ENCODE measurements around the gene NRK.
A peak's percentile ranks its signal among the peaks of the same experiment; 100 is the strongest.
"Not testable (repeated sequence)": the region's sequence is repeated elsewhere in the genome, so short reads cannot be mapped to it uniquely, and the experiment has no call there.

NRK gene

DNA sequence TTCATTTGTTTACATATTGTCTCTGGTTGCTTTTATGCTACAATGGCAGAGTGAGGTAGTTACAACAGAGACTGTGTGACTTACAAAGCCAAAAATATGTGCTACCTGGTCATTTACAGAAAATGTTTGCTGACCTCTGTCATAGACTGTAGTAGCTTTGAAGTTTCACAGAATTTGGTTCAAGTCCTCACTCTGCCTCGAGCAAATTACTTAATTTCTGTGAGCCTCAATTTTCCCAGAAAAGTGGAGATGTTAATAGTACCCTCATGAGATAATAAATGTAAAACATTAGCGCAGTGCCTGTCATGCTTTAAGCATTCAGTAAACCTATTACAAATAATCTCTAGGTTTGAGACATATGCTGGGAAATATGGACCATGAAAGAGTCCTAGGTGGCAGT, 18.4 kb upstream of the NRK start:
- no peak overlapping the region for H4K8ac ChIP-seq (ENCODE audit: low read depth, low read length)
- H3K79me1 ChIP-seq (ENCODE audit: low read length), result no peaks in the 10 kb centered on the region
- no peak overlapping the region for H3K4ac ChIP-seq (ENCODE audit: low read depth, low read length)
- H3K18ac ChIP-seq (ENCODE audit: low read length), result no peak overlapping the region
- no peak overlapping the region for H3K56ac ChIP-seq (ENCODE audit: low read length)
- no peak overlapping the region for H2BK5ac ChIP-seq (ENCODE audit: low read length)
- H3K79me2 ChIP-seq (ENCODE audit: control insufficient read depth, insufficient read depth, low read length), result no peaks in the 10 kb centered on the region
- no peak overlapping the region for H2BK15ac ChIP-seq (replicated peaks; ENCODE audit: low read depth)
- no peak overlapping the region for H2AK5ac ChIP-seq (ENCODE audit: low read length)
- H4K5ac ChIP-seq (ENCODE audit: low read length), result no peak overlapping the region
- no peak overlapping the region for H3K9ac ChIP-seq (ENCODE audit: low read length)
- H3K4me2 ChIP-seq (ENCODE audit: low read length), result no peak overlapping the region
- no peaks in the 10 kb centered on the region for H3K27me3 ChIP-seq (ENCODE audit: insufficient read depth, low read length, poor library complexity)
- H3K36me3 ChIP-seq (ENCODE audit: control insufficient read depth, insufficient read depth, low read length), result no peaks in the 10 kb centered on the region
- no peak overlapping the region for H3K27ac ChIP-seq (ENCODE audit: low read depth, low read length)
- no peak for DNase-seq
- H3K23ac ChIP-seq (ENCODE audit: low read length), result no peak overlapping the region
- H2BK120ac ChIP-seq (ENCODE audit: low read depth, low read length), result no peak overlapping the region
- no peak overlapping the region for H3K4me3 ChIP-seq (ENCODE audit: low read length)
- H3K4me1 ChIP-seq (ENCODE audit: control insufficient read depth, low read depth, low read length), result no peaks in the 10 kb centered on the region
- WGBS (ENCODE audit: extremely low coverage, insufficient coverage, low lambda C conversion rate), result no CpG with 5 or more reads among the region's 2 CpGs

- not testable (repeated sequence) for H3K4me3 ChIP-seq (ENCODE audit: low read length); H3K18ac ChIP-seq (ENCODE audit: low read length); H3K9ac ChIP-seq (ENCODE audit: low read length); H3K79me1 ChIP-seq (ENCODE audit: low read length); H3K27me3 ChIP-seq (ENCODE audit: insufficient read depth, low read length, poor library complexity); H3K36me3 ChIP-seq (ENCODE audit: control insufficient read depth, insufficient read depth, low read length); H3K4me2 ChIP-seq (ENCODE audit: low read length); H3K79me2 ChIP-seq (ENCODE audit: control insufficient read depth, insufficient read depth, low read length); DNase-seq; H3K56ac ChIP-seq (ENCODE audit: low read length); H2BK15ac ChIP-seq (replicated peaks; ENCODE audit: low read depth); H2BK5ac ChIP-seq (ENCODE audit: low read length); H2AK5ac ChIP-seq (ENCODE audit: low read length); H3K23ac ChIP-seq (ENCODE audit: low read length); H4K5ac ChIP-seq (ENCODE audit: low read length); H2BK120ac ChIP-seq (ENCODE audit: low read depth, low read length); H3K27ac ChIP-seq (ENCODE audit: low read depth, low read length); H4K8ac ChIP-seq (ENCODE audit: low read depth, low read length); H3K4ac ChIP-seq (ENCODE audit: low read depth, low read length); H3K4me1 ChIP-seq (ENCODE audit: control insufficient read depth, low read depth, low read length)
These were observed 16.7 kb upstream of the NRK start for GRCh38 chrX:105805655-105806054.

DNA sequence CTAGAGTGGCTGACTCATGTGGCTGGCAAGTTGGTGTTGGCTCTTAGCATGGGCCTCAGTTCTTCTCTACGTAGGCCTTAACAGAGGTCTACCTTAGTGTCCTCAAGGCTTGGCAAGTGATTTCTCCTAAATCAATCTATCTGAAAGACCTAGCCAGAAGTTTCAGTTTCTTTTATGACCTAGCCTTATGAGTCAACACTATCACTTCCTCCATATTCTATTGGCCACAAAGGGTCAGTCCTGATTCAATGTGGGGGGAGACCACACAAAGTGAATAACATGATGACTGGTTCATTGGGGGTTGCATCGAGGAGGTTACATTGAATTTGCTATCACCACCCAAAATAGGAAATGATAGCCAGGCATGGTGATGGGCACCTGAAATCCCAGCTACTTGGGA, 5.8 kb upstream of the NRK start:
- WGBS (ENCODE audit: extremely low coverage, insufficient coverage, low lambda C conversion rate), result no CpG with 5 or more reads among the region's 2 CpGs
- Histone ChIP-seq H3K23ac (ENCODE audit: low read length) (no peak overlapping the region), H3K9ac (ENCODE audit: low read length) (no peak overlapping the region), H3K4ac (ENCODE audit: low read depth, low read length) (no peak overlapping the region), H3K56ac (ENCODE audit: low read length) (no peak overlapping the region), H4K5ac (ENCODE audit: low read length) (no peak overlapping the region), H3K4me1 (ENCODE audit: control insufficient read depth, low read depth, low read length) (no peaks in the 10 kb centered on the region), H3K36me3 (ENCODE audit: control insufficient read depth, insufficient read depth, low read length) (no peaks in the 10 kb centered on the region), H3K79me2 (ENCODE audit: control insufficient read depth, insufficient read depth, low read length) (no peaks in the 10 kb centered on the region), H3K27me3 (ENCODE audit: insufficient read depth, low read length, poor library complexity) (no peaks in the 10 kb centered on the region), H2BK120ac (ENCODE audit: low read depth, low read length) (no peak overlapping the region), H2BK5ac (ENCODE audit: low read length) (no peak overlapping the region), H3K4me2 (ENCODE audit: low read length) (no peak overlapping the region), H3K18ac (ENCODE audit: low read length) (no peak overlapping the region), H3K27ac (ENCODE audit: low read depth, low read length) (no peak overlapping the region), H2BK15ac (replicated peaks; ENCODE audit: low read depth) (no peak overlapping the region), H4K8ac (ENCODE audit: low read depth, low read length) (no peak overlapping the region), H2AK5ac (ENCODE audit: low read length) (no peak overlapping the region), H3K79me1 (ENCODE audit: low read length) (no peaks in the 10 kb centered on the region), H3K4me3 (ENCODE audit: low read length) (no peak overlapping the region)
- DNase-seq, result no peak

GRCh38 chrX:105820247-105820646, 2.1 kb upstream of the NRK start:
- Histone ChIP-seq H3K79me2 (ENCODE audit: control insufficient read depth, insufficient read depth, low read length) (no peaks in the 10 kb centered on the region), H3K79me1 (ENCODE audit: low read length) (no peaks in the 10 kb centered on the region), H3K4me1 (ENCODE audit: control insufficient read depth, low read depth, low read length) (no peaks in the 10 kb centered on the region), H4K8ac (ENCODE audit: low read depth, low read length) (no peak overlapping the region), H3K36me3 (ENCODE audit: control insufficient read depth, insufficient read depth, low read length) (no peaks in the 10 kb centered on the region), H3K4ac (ENCODE audit: low read depth, low read length) (no peak overlapping the region), H3K9ac (ENCODE audit: low read length) (no peak overlapping the region), H3K18ac (ENCODE audit: low read length) (no peak overlapping the region), H2BK5ac (ENCODE audit: low read length) (no peak overlapping the region), H3K27ac (ENCODE audit: low read depth, low read length) (no peak overlapping the region), H3K4me3 (ENCODE audit: low read length) (no peak overlapping the region), H3K23ac (ENCODE audit: low read length) (no peak overlapping the region), H2AK5ac (ENCODE audit: low read length) (no peak overlapping the region), H3K4me2 (ENCODE audit: low read length) (no peak overlapping the region), H4K5ac (ENCODE audit: low read length) (no peak overlapping the region), H2BK120ac (ENCODE audit: low read depth, low read length) (no peak overlapping the region), H3K56ac (ENCODE audit: low read length) (no peak overlapping the region), H3K27me3 (ENCODE audit: insufficient read depth, low read length, poor library complexity) (no peaks in the 10 kb centered on the region), H2BK15ac (replicated peaks; ENCODE audit: low read depth) (no peak overlapping the region)
- no CpG with 5 or more reads among the region's 7 CpGs for WGBS (ENCODE audit: extremely low coverage, insufficient coverage, low lambda C conversion rate)
- peak; percentile 33 for DNase-seq

DNA sequence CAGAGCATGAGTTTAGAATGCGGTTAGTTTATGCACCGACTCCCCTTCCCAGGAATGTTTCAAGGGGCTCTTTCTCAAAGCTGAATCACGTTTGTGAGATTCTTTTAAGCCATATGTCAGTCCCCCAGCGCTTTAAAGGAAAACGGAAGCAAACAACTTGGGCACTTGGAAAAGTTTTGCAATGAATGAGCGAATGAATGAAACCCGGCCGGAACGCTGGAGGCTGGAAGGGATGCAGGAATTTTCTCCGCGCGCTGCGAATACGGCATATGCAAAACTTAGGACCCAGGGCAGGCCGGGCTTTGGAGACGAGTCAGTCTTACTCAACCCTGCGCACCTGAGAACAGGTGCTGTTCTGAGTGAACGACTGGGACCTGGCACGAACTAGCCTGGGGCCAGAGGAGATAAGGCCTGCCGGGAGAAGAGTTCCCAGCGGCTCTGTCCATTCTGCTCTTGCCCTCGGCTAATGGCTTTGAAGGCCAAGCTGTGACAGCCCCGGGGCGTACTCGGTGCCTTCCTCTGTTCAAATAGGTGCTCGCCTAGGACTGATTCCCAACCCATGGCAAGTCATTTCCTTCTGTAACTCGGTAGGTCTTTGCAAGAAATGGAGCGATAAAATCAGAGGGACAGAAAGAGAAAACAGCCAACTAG, 743 bp upstream of the NRK start:
- no peaks in the 10 kb centered on the region for H3K79me2 ChIP-seq (ENCODE audit: control insufficient read depth, insufficient read depth, low read length)
- no peak overlapping the region for H3K4me3 ChIP-seq (ENCODE audit: low read length)
- H3K56ac ChIP-seq (ENCODE audit: low read length), result no peak overlapping the region
- no peak overlapping the region for H3K18ac ChIP-seq (ENCODE audit: low read length)
- H3K27me3 ChIP-seq (ENCODE audit: insufficient read depth, low read length, poor library complexity), result no peaks in the 10 kb centered on the region
- WGBS (ENCODE audit: extremely low coverage, insufficient coverage, low lambda C conversion rate), result no CpG with 5 or more reads among the region's 28 CpGs
- H3K9ac ChIP-seq (ENCODE audit: low read length), result no peak overlapping the region
- H2BK15ac ChIP-seq (replicated peaks; ENCODE audit: low read depth), result no peak overlapping the region
- H3K4me1 ChIP-seq (ENCODE audit: control insufficient read depth, low read depth, low read length), result no peaks in the 10 kb centered on the region
- peak overlapping the region; percentile 36 for H3K27ac ChIP-seq (ENCODE audit: low read depth, low read length)
- no peak overlapping the region for H3K4ac ChIP-seq (ENCODE audit: low read depth, low read length)
- no peak overlapping the region for H2BK120ac ChIP-seq (ENCODE audit: low read depth, low read length)
- no peaks in the 10 kb centered on the region for H3K36me3 ChIP-seq (ENCODE audit: control insufficient read depth, insufficient read depth, low read length)
- no peak overlapping the region for H4K5ac ChIP-seq (ENCODE audit: low read length)
- H2BK5ac ChIP-seq (ENCODE audit: low read length), result no peak overlapping the region
- H2AK5ac ChIP-seq (ENCODE audit: low read length), result no peak overlapping the region
- DNase-seq, result peak; percentile 86
- H4K8ac ChIP-seq (ENCODE audit: low read depth, low read length), result no peak overlapping the region
- no peak overlapping the region for H3K23ac ChIP-seq (ENCODE audit: low read length)
- peak overlapping the region; percentile 19 for H3K4me2 ChIP-seq (ENCODE audit: low read length)
- no peaks in the 10 kb centered on the region for H3K79me1 ChIP-seq (ENCODE audit: low read length)

- H4K8ac ChIP-seq (ENCODE audit: low read depth, low read length), result no peak overlapping the region
- WGBS (ENCODE audit: extremely low coverage, insufficient coverage, low lambda C conversion rate), result no CpG with 5 or more reads among the region's 17 CpGs
These were observed 735 bp downstream of the NRK start for GRCh38 chrX:105823092-105823455.

More at GRCh38 chrX:105823092-105823455, 735 bp downstream of the NRK start:
- Histone ChIP-seq H3K9ac (ENCODE audit: low read length) (no peak overlapping the region), H3K36me3 (ENCODE audit: control insufficient read depth, insufficient read depth, low read length) (no peaks in the 10 kb centered on the region), H3K79me1 (ENCODE audit: low read length) (no peaks in the 10 kb centered on the region), H3K4me3 (ENCODE audit: low read length) (no peak overlapping the region), H2AK5ac (ENCODE audit: low read length) (no peak overlapping the region), H3K27me3 (ENCODE audit: insufficient read depth, low read length, poor library complexity) (no peaks in the 10 kb centered on the region), H2BK15ac (replicated peaks; ENCODE audit: low read depth) (no peak overlapping the region), H2BK120ac (ENCODE audit: low read depth, low read length) (no peak overlapping the region), H2BK5ac (ENCODE audit: low read length) (no peak overlapping the region), H3K4me1 (ENCODE audit: control insufficient read depth, low read depth, low read length) (no peaks in the 10 kb centered on the region), H3K18ac (ENCODE audit: low read length) (no peak overlapping the region), H3K56ac (ENCODE audit: low read length) (no peak overlapping the region), H3K23ac (ENCODE audit: low read length) (no peak overlapping the region), H3K27ac (ENCODE audit: low read depth, low read length) (no peak overlapping the region), H3K4me2 (ENCODE audit: low read length) (no peak overlapping the region), H4K5ac (ENCODE audit: low read length) (no peak overlapping the region), H3K4ac (ENCODE audit: low read depth, low read length) (no peak overlapping the region), H3K79me2 (ENCODE audit: control insufficient read depth, insufficient read depth, low read length) (no peaks in the 10 kb centered on the region)
- peak; percentile 34 for DNase-seq

All from mesendoderm (in vitro differentiated cells).